Fibroblast of skin of scalp (primary cell): Measurements from ENCODE around the gene CUL2.
"Not testable (repeated sequence)": the region's sequence is repeated elsewhere in the genome, so short reads cannot be mapped to it uniquely, and the experiment has no call there.

ENCODE experiments used
- DNase-seq: peaks from one replicate; pipeline ENCODE4 v3.0.0-alpha.2; 2013

The CUL2 gene

DNA sequence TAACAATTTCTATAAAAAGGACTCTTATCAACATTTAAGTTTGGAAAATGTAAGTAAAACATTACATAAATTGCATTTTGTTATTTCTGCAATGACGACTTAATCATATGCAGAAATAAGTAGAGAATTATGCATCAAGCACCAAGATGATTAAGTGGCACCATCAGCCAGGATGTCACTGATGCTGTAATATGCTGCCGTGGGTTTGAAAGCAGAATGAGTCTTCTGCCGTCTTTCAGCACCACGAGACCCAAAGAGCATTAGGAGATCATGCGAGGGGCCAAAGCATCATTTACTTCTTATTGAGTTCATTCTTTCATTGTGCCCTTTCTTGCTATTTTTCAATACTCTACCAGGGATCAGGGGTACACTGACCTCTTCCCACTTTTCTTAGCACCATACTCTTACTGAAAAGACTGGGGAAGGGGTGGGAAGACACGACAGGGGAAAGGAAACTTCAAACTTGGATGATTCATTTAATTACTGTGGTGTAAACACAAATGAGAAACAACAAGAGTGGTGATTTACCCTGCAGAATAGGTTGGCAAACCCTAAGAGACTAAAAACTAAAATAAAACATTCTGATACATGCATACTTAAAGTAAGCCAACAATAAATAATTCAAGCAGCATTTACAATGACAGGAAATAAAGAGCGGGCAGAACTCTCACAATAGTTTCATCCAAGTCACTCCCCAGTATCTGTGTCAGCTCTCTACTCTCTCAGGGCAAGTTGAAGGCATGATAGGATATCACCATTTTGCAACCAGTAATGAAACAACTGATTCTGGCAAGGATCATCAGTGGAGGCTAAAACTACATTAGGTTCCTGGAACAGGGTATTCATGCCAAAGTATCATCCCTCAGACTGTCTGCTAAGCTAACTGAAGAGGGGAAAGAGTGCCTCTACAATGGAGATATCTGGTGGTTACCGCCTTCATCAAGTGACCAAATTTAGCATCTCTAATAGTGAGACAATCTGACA is 70.8 kb downstream of the CUL2 start:
- no peak for DNase-seq

DNA sequence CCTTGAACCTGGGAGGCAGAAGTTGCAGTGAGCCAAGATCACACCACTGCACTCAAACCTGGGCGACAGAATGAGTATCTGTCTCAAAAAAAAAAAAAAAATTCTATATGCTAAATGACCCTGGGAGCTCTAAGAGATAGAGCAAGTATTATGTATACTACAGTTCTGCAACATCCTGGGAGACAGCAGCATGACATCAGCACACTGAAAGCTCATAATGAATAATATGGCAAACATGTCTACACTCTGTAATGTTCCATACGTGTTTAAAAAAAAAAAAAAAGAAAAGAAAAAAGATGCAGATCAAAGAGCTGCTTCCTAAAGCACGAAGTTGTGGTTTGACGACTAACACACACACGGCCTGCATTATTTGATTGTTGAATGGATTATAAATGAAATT is 72.5 kb downstream of the CUL2 start:
- DNase-seq, result no peak

DNA sequence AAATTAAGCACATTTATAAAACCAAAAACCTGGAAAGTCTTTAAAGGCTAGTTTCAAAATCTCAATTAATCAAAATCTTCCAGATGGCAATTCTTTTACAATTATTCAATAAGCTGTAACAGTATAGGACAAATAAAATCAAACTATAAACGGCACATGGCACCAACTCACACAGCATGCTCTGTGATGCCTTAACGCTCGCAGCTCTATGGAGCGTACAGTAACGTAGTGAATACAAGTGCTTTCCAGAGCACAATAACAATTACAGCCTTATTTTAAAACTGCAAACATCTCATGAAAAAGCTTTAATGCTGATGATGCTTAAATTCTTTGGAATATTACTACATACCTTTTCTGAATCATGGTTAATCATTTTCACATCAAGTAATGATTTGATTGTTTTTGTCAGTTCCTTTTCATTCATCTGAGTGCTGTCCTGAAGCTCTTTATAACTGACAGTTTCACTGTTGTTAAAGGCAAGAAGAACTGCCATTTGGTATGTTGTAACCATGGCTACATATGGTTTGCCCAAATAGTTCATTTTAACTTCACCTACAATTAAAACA is 74.2 kb downstream of the CUL2 start:
- no peak for DNase-seq

DNA sequence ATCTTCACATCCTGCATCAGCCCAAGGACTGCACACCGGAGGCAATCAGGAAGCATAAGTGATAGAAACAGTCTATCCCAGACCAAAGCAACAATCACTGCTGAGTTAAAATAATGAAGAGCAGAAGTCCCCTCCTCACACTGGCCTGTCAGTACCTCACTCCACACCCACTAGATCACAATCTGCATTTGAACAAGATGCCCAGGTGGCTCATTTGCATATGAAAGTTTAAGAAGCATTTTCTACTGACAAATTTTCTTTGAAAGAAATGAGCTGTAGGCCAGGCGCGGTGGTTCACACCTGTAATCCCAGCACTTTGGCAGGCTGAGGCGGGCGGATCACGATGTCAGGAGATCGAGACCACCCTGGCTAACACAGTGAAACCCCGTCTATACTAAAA is 77.4 kb downstream of the CUL2 start:
- DNase-seq, result no peak

GRCh38 chr10:35011771-35012191 is 78.4 kb downstream of the CUL2 start:
- DNase-seq, result no peak

DNA sequence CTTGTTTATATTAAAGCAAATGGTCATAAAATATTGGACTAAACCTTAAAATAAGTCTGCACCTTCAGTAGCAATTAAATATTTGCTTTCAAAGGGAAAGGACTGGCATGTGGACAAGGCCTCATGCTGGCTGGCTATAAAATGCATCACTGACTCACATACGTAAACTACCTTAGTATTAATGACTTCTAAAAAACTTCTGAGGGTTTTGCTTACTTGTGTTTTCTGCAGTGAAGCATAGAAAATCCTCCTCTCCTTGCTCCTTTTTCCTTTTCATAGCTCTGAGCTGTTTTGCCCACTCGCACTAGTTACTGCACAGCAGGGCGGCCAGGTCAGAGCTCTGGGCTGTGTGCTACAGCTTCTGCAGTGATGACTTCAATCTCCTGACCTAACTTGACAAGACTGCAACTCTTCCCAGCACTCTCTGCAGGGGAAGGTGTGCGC is 82.3 kb downstream of the CUL2 start:
- DNase-seq, result no peak

- DNase-seq, result peak; percentile 50
Measured at GRCh38 chr10:35006836-35007235, 83.3 kb downstream of the CUL2 start.

DNA sequence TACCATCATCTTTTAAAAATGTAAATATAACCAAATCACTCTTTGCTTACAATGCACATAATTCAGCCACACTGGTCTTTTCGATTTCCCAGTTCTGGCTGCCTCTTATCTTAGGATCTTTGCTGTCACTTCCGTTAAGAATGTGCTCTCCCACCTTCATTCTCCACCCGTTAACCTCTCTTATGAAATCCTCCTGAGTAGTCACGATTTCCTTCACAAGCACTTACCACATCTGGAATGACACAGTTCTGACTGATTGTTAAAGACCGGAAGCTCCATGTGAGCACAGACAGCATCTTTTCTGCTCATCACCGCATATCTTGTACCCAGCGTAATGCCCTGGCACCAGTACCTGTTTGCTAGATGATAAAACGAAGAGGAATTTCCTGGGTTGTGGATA is 84.3 kb downstream of the CUL2 start:
- peak; percentile 83 for DNase-seq

DNA sequence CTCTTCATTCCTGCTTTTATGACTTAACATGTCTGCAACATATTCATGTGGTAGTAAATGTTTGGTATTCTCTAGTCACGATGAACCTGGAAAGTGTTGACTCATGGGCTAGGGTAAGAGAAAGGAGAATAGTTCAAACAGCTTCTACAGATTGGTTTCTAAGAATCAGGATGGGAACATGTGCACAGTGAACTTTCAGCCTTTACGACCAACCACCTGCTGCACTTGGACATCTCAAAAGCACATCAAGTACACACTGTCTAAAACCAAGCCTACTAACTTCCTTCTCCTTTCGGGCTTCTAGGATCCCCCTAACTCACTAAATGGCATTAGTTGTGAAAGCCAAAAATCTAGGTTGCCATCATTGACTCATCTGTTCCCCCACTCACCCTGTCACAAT is 85.5 kb downstream of the CUL2 start:
- DNase-seq, result no peak

- DNase-seq, result no peak
Measured at GRCh38 chr10:35003906-35004305, 86.2 kb downstream of the CUL2 start.

DNA sequence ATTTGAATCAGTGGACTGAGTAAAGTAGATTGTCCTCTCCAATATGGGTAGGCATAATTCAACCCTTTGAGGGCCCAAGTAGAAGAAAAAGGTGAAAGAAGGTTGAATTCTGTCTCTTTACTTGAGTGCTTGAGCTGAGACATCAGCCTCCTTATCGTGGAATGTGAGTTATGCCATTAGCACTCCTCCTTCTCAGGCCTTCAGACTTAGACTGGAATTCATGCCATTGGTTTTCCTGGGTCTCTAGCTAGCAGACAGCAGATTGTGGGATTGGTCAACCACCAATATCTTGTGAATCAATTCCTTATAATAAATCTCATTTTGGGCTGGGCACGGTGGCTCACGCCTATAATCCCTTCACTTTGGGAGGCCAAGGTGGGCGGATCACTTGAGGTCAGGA is 89.2 kb downstream of the CUL2 start:
- peak; percentile 26 for DNase-seq

DNA sequence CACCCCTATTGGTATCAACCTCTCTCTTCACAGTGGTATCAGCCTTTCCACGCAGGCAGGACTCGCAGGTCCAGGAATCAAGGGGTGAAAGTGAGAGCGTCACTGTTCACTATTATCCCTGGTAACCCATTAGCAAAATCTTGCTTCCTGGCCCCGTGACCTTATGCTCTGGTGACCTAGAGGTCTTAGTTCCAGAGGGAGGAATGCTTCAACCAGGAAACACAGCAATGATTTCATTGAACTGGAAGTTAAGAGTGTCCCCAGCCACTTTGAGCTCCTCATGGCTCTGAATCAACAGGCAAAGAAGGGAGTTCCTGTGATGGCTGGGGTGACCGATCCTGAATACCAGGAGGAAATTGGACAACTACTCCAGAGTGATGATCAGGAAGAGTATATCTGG is 90.6 kb downstream of the CUL2 start:
- DNase-seq, result no peak

- no peak for DNase-seq
Measured at GRCh38 chr10:34998940-34999339, 91.2 kb downstream of the CUL2 start.

- DNase-seq, result peak; percentile 67
Measured at GRCh38 chr10:34996843-34997242, 93.3 kb downstream of the CUL2 start.

- DNase-seq, result no peak
Measured at GRCh38 chr10:34995925-34996324, 94.2 kb downstream of the CUL2 start.

GRCh38 chr10:34994565-34995142 is 95.5 kb downstream of the CUL2 start:
- peak; percentile 52 for DNase-seq

- no peak for DNase-seq
Measured at GRCh38 chr10:34993782-34994181, 96.4 kb downstream of the CUL2 start.

GRCh38 chr10:34991117-34991516 is 99.0 kb downstream of the CUL2 start:
- DNase-seq, result not testable (repeated sequence)

GRCh38 chr10:34988397-34989067 is 101.6 kb downstream of the CUL2 start:
- DNase-seq, result no peak

- peak; percentile 39 for DNase-seq
Measured at GRCh38 chr10:34985823-34986222, 104.3 kb downstream of the CUL2 start.

GRCh38 chr10:34985146-34985545 is 105.0 kb downstream of the CUL2 start:
- no peak for DNase-seq

- DNase-seq, result no peak
Measured at GRCh38 chr10:34981844-34982243, 108.3 kb downstream of the CUL2 start.

- no peak for DNase-seq
Measured at GRCh38 chr10:34979938-34980337, 110.2 kb downstream of the CUL2 start.
